NCI-H2029 (cell line): Measurements from ENCODE around the gene LDLRAD3.
"Not testable (repeated sequence)": the region's sequence is repeated elsewhere in the genome, so short reads cannot be mapped to it uniquely, and the experiment has no call there.

Experiments used
- DNase-seq: peaks from one replicate; lab custom pipeline; 2025; lab: John Stamatoyannopoulos, UW

LDLRAD3 gene

GRCh38 chr11:35995681-35996271, 51.9 kb downstream of the LDLRAD3 start:
- no peak for DNase-seq

DNA sequence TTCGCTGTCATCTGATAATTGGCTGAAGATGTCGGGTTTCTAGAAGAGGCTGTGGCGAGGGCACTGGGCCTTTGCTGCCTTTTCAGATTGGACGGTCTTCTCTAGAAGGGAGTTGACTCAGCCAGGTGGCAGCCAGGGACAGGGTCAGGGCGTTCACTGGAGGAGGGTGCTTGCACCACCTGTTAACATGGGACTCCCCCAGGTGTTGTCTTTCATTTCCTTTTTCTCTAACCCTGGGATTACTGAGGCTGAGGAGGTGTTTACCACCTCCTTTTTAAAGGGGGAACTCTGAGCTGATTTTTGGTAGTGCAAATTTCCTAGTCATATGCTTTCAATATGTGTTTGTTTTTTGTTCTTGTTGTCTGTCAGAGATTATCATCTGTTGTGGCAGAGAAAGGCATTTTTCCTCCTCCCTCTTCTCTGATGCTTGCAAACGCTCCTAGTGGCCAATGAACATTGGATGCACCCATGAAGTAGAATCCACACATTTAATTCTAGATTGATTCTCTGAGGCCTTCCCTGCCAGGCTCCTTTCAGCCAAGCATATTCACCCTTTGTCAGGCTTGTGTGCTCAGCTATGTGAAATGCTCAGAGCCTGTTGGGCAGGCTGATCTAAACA, 54.1 kb downstream of the LDLRAD3 start:
- no peak for DNase-seq

DNA sequence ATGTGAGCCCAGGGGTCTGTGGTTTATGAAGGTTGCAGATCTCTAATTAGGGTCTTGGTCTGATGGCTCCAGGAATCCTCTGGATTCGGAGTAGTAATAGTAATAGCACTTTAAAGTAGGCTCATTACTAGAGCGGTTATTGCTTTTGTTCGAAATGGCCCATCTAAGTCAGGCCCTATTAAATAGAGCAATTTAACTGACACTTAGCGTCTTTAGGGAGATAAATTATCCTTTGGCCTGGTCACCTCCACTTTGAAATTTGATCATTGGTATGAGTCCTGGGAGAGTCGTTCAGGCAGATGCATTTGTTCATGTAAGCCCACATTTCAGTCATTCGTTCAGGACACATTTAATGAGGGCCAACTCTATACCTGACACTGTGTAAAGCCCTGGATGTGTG, 54.8 kb downstream of the LDLRAD3 start:
- DNase-seq, result no peak

GRCh38 chr11:36000616-36001190, 56.8 kb downstream of the LDLRAD3 start:
- DNase-seq, result peak; percentile 44

GRCh38 chr11:36002196-36002595, 58.3 kb downstream of the LDLRAD3 start:
- DNase-seq, result peak; percentile 7

GRCh38 chr11:36002796-36003195, 58.9 kb downstream of the LDLRAD3 start:
- no peak for DNase-seq

GRCh38 chr11:36006556-36006955, 62.7 kb downstream of the LDLRAD3 start:
- DNase-seq, result no peak

- no peak for DNase-seq
These were observed 63.3 kb downstream of the LDLRAD3 start for GRCh38 chr11:36007127-36007655.

DNA sequence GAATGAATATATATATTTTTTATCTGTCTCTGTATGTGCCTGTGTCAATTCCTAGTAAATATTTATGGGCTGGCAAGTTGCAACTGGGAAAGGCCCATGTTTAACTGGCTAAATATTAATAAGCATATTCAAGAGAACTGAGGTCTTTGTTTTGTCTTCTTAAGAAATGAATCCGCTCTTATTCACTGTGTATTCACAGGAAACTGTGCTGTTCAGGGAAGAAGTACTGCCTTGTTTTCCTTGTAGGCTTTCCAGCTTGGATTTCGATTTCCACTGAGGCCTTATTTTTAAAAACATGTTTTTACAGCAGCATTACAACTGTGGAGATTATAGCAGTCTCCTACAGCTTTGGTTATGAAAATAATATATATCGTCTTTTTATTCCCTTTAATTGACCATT, 64.7 kb downstream of the LDLRAD3 start:
- DNase-seq, result no peak

DNA sequence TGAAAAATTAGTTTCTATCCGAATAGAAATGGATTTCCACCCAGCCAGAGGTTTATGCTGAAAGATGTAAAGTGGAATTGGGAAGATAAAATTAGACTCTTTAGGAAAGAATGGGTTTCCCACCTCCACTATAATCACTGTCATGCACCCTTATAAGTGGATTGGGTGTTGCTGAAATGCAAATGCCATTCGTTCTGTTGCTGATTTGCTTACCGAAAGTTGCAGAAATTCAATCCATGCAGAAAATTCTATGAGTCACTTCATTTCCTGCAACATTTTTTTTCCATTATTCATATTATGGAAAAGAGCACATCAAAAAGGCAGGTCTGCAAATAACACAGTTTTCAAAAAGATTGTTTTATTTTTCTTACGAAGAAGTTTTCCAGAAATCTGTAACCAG, 65.6 kb downstream of the LDLRAD3 start:
- no peak for DNase-seq

- DNase-seq, result peak; percentile 5
These were observed 66.3 kb downstream of the LDLRAD3 start for GRCh38 chr11:36010010-36010740.

GRCh38 chr11:36011574-36011973, 67.7 kb downstream of the LDLRAD3 start:
- DNase-seq, result no peak

- DNase-seq, result no peak
These were observed 68.6 kb downstream of the LDLRAD3 start for GRCh38 chr11:36012455-36012854.

GRCh38 chr11:36012979-36013378, 69.1 kb downstream of the LDLRAD3 start:
- no peak for DNase-seq

DNA sequence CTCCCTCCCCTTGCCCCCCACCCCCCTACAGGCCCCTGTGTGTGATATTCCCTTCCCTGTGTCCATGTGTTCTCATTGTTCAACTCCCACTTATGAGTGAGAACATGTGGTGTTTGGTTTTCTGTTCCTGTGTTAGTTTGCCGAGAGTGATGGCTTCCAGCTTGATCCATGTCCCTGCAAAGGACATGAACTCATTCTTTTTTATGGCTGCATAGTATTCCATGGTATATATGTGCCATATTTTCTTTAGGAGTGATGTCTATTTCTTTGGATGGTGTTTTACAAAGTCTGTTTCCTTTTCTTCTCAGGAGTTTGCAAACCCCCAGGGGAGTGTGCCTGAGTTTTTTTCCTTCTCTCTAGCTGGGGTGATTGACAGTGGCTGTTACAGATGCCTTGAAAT, 69.6 kb downstream of the LDLRAD3 start:
- not testable (repeated sequence) for DNase-seq

DNA sequence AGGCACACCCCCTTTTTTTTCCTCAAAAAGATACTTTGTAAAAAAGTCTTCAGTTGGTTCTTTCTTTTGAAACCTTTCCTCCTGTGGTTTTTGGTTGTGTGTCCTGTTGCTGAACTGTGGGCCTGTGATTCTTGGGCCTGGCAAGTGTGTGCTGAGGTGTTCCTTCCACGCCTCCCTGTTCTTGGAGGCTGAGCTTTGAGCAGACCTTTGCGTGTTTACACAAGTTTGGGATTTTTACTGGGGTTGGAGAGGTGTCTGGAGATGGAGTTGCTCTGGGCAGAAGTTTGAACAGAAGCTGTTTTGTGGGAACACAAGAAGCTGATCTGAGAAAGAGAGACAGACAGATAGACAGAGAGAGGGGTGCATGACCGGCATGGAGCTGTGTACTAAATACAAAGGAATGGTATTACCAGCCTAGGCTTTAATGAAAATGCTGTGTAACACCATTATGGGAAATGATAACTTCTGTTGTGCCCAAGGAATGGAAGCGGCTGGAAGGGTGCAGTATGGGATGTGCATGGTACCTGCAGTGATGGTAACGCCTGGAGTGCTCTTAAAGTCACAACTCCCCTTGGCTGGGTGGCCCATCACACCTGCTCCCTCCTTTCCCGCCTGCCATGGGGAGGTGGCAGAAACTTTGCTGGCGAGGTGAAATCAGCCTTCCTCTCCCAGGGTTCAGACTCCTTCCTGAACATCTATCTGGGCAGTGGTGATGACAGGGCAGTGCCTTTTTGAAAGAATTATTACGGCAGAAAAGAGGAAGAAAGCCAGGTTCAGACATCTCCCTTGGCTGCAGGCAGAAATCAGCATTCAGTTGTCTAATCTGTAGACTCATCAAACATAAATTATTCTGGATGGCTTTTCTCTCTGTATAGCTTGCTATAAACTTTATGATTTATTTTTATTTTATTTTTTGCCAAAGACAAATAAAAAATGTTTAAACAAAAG, 70.4 kb downstream of the LDLRAD3 start:
- DNase-seq, result no peak

GRCh38 chr11:36014898-36015665, 71.2 kb downstream of the LDLRAD3 start:
- DNase-seq, result no peak

DNA sequence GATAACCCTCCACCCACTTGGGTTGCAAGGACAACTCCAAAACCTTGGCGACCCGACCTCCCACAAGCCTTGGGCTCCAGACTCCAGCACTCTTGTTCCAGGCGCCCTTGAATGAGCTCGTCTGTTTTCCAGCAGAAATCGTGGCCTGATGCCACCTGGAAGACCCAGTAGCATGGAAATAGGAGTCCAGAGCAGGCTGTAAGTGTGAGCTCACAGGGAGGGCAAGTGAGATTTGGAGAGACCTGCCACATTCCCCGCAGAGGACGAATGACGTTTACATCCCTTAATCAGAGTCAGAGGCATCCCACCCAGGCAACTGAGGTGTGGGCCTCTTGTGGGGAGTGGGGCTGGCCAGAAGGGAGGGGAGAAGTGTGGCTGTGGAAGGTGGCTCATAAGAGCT, 71.9 kb downstream of the LDLRAD3 start:
- no peak for DNase-seq

DNA sequence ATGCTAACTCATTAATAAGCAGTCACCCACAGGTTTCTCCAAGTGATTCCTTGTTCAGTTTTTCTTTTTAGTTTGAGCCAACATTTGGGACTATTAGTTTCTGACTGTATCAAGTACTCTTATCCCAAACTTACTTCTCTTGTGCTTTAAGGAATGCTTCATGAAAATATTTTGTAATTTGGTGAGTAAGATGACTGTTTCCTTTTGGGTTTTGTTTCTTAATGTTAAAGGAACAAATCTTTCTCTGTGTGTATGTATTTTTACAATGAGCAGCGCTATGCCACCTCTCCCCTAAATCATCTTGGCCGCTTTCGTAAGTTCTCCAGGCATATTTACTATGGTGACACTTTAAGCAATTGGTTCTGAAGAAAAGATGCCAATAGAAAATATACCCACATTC, 72.4 kb downstream of the LDLRAD3 start:
- no peak for DNase-seq

DNA sequence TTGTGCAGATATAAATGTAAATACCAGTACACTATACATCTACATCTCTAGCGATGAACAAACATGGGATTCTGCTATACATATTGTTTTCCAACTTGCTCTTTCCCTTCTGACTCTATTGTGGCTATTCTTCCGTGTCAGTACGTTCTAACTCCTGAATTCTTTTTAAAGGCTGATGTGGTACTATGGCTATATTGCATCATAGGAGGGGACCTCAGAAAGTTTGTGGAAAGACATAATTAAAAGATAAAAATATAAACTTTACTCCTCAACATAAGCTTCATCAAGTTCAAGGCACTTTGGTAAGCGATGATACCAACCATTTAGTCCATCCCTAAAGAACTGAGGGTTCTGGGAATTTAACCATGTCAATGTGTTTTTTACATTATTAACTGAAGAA, 72.8 kb downstream of the LDLRAD3 start:
- no peak for DNase-seq
